ENCODE measurements around the gene RASD2. TPM values are rescaled to one million over a fixed set of nuclear protein-coding genes. Genes with fewer than 3 reads are reported as not detected.
A peak's percentile ranks its signal among the peaks of the same experiment; 100 is the strongest.

The RASD2 gene
- total RNA-seq, 1 experiment from 2014 or later = 2.4 TPM

DNA sequence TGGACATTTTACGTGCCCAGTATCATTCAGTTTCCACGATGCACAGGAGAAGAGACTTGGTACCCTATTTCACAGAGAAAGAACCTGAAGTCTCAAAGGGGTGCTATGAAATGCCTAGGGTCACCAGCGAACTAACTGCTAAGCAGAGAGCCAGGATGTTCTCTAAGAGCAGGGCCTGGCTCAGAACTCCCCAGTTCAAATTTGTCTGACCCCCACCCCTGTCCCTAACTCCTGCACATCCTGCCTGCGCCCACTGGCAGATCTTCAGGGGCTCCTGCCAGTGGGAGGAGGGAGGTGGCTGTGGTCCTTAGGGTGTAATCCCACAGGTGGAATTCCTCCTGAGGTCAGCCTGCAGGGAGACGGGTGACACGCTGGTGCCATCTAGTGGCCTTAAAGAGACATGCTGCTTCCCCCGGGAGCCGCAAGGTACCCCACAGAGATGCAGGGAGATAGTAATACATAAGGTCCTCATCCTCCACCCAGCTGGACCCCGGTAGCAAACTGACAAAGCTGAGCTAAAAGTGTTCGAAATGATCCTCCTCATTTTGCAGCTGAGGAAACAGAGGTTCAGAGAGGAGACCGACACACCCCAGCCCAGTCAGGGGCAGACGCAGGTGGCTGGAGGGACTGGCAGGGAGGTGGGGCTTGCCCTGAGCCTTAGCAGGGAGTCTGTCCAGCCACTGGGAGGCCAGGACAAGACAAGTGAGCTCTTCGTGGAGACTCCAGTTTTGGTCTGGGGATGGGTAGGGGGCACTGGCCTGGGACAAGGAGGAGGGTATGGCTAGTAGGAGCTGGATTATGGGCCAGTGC is 42.4 kb downstream of the RASD2 start:
- ATAC-seq (peak; percentile 95), DNase-seq (ENCODE audit: low read depth, low spot score) (peak; percentile 65)
- Histone ChIP-seq H2AFZ (ENCODE audit: low read depth, low read length, poor library complexity, severe bottlenecking) (no peak overlapping the region), H3K27ac (ENCODE audit: low read depth, low read length) (no peak overlapping the region), H3K27me3 (ENCODE audit: insufficient read depth, low read length) (no peaks in the 10 kb centered on the region), H3K4me3 (replicated peaks in 1 of 2; ENCODE audit: low read depth in 1 of 2, low read length in 2 of 2) (no peak overlapping the region), H3K4me1 (ENCODE audit: control insufficient read depth in 1 of 2, insufficient read depth in 2 of 2, low read length in 2 of 2) (peaks cover 4 to 23% of the 10 kb centered on the region in 2 experiments), H3K9me3 (ENCODE audit: control insufficient read depth in 1 of 2, insufficient read depth in 1 of 2, low read depth in 1 of 2, low read length in 2 of 2) (no peaks in the 10 kb centered on the region), H3K4me2 (ENCODE audit: low read length) (peak overlapping the region; percentile 37), H4K20me1 (ENCODE audit: insufficient read depth) (no peaks in the 10 kb centered on the region), H3K9me2 (ENCODE audit: insufficient read depth) (no peaks in the 10 kb centered on the region), H3K36me3 (ENCODE audit: control insufficient read depth in 1 of 2, insufficient read depth in 2 of 2, low read length in 2 of 2) (no peaks in the 10 kb centered on the region), H3K9ac (ENCODE audit: low read length) (no peak overlapping the region), H3K79me2 (ENCODE audit: insufficient read depth, low read length) (no peaks in the 10 kb centered on the region)
- ChIA-PET CTCF (interaction anchor here (0.8 to 1.3 kb wide), 2 partner anchors 152 kb away, joined by 4 to 5 read pairs; no protein-coding TSS in a partner anchor), POLR2A (no interaction called here), RAD21 (ENCODE audit: low non-redundant PET in 1 of 2, low total read pairs in 2 of 2, uncharacterized antibody in 2 of 2, unreplicated experiment in 2 of 2) (interaction anchor here in 1 of 2 experiments (0.8 to 1.7 kb wide), 3 partner anchors 76 to 152 kb away, joined by 3 to 5 read pairs (median 4); no protein-coding TSS in a partner anchor)
- intact Hi-C loops (cut with micrococcal nuclease) = loop anchor here (1.0 kb wide), 3 partner anchors 91 to 233 kb away; no protein-coding TSS in a partner anchor
- BruUV-seq (replicated peaks) = no TSS peak
- TF ChIP-seq ZFX (IDR thresholded peaks at IDR 0.05) (no peak), CBX3 (IDR thresholded peaks at IDR 0.05; ENCODE audit: low read depth) (no peak), RAD21 (IDR thresholded peaks at IDR 0.05; ENCODE audit: low read depth) (peak; percentile 94)
- TF ChIP-seq, protein P1, sequence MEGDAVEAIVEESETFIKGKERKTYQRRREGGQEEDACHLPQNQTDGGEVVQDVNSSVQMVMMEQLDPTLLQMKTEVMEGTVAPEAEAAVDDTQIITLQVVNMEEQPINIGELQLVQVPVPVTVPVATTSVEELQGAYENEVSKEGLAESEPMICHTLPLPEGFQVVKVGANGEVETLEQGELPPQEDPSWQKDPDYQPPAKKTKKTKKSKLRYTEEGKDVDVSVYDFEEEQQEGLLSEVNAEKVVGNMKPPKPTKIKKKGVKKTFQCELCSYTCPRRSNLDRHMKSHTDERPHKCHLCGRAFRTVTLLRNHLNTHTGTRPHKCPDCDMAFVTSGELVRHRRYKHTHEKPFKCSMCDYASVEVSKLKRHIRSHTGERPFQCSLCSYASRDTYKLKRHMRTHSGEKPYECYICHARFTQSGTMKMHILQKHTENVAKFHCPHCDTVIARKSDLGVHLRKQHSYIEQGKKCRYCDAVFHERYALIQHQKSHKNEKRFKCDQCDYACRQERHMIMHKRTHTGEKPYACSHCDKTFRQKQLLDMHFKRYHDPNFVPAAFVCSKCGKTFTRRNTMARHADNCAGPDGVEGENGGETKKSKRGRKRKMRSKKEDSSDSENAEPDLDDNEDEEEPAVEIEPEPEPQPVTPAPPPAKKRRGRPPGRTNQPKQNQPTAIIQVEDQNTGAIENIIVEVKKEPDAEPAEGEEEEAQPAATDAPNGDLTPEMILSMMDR (IDR thresholded peaks at IDR 0.05 in 2 of 3, conservative IDR thresholded peaks at IDR 0.05 in 1 of 3; ENCODE audit: borderline replicate concordance in 1 of 3, insufficient read depth in 1 of 3, low read depth in 2 of 3, low read length in 2 of 3) = peak; percentile 61 to 92 (median 91); a peak in 5 of 6 replicates

DNA sequence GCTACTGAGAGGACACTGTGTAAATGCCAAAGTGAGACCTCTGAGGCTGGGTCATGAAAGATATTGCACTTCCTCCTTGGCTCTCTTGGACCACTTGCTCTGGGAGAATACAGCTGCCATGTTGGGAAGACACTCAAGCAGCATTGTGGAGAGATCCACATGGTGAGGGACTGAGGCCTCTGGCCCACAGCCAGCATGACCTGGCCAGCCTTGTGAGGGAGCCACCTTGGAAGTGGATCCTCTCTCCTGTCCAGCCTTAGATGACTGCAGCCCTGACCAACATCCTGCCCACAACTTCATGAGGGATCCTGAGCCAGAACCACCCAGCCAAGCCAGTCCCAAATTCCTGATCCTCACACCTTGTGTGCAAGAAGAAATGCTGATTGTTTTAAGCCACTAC is 46.1 kb downstream of the RASD2 start:
- intact Hi-C loops (cut with micrococcal nuclease) = no loop called here
- Histone ChIP-seq H3K27me3 (ENCODE audit: insufficient read depth, low read length) (no peaks in the 10 kb centered on the region), H3K4me3 (replicated peaks in 1 of 2; ENCODE audit: low read depth in 1 of 2, low read length in 2 of 2) (no peak overlapping the region), H3K36me3 (ENCODE audit: control insufficient read depth in 1 of 2, insufficient read depth in 2 of 2, low read length in 2 of 2) (no peaks in the 10 kb centered on the region), H2AFZ (ENCODE audit: low read depth, low read length, poor library complexity, severe bottlenecking) (no peak overlapping the region), H3K79me2 (ENCODE audit: insufficient read depth, low read length) (no peaks in the 10 kb centered on the region), H3K4me2 (ENCODE audit: low read length) (no peak overlapping the region), H3K9ac (ENCODE audit: low read length) (no peak overlapping the region), H3K9me3 (ENCODE audit: control insufficient read depth in 1 of 2, insufficient read depth in 1 of 2, low read depth in 1 of 2, low read length in 2 of 2) (no peaks in the 10 kb centered on the region), H3K4me1 (ENCODE audit: control insufficient read depth in 1 of 2, insufficient read depth in 2 of 2, low read length in 2 of 2) (peaks cover 33 to 60% of the 10 kb centered on the region in 2 experiments), H3K27ac (ENCODE audit: low read depth, low read length) (no peak overlapping the region), H4K20me1 (ENCODE audit: insufficient read depth) (no peaks in the 10 kb centered on the region), H3K9me2 (ENCODE audit: insufficient read depth) (no peaks in the 10 kb centered on the region)
- DNase-seq (ENCODE audit: low read depth, low spot score) (no peak), ATAC-seq (no peak)
- ChIA-PET CTCF (no interaction called here), RAD21 (ENCODE audit: low non-redundant PET in 1 of 2, low total read pairs in 2 of 2, uncharacterized antibody in 2 of 2, unreplicated experiment in 2 of 2) (interaction anchor here in 1 of 2 experiments (0.6 kb wide), 1 partner anchor 558 kb away, joined by 8 read pairs; no protein-coding TSS in a partner anchor), POLR2A (no interaction called here)
- TF ChIP-seq FOSL1 (IDR thresholded peaks at IDR 0.05; ENCODE audit: low read depth) (no peak), JUND (IDR thresholded peaks at IDR 0.05) (no peak), CEBPB (IDR thresholded peaks at IDR 0.05; ENCODE audit: low read depth) (no peak), ELF1 (IDR thresholded peaks at IDR 0.05; ENCODE audit: borderline replicate concordance, low read depth) (no peak)
- BruUV-seq (replicated peaks) = no TSS peak

Data from HCT116 (cell line).